Karpas-422 (cell line): ENCODE results near the gene CKS2. TPM values are rescaled to one million over a fixed set of nuclear protein-coding genes. Genes with fewer than 3 reads are reported as not detected.
"Not testable (repeated sequence)": the region's sequence is repeated elsewhere in the genome, so short reads cannot be mapped to it uniquely, and the experiment has no call there.

Experiments
- DNase-seq: peaks from one replicate; pipeline ENCODE4 v3.0.0-alpha.2; 2015
- H2AFZ ChIP-seq: fragments of 200-600 bp; sonication (generic); 2 replicates; pipeline ENCODE4 v1.6.1; 2014; ENCODE audit warnings: antibody characterized with exemption, low read length, mixed read lengths
- H3K27ac ChIP-seq: fragments of 200-600 bp; sonication (generic); 2 replicates; pipeline ENCODE4 v1.5.1; 2014; ENCODE audit warnings: mild to moderate bottlenecking, low read length, moderate library complexity
- H3K27me3 ChIP-seq: fragments of 200-600 bp; sonication (generic); 2 replicates; pipeline ENCODE4 v1.6.1; 2014; ENCODE audit warnings: low read length, mixed read lengths
- H3K36me3 ChIP-seq: fragments of 200-600 bp; sonication (generic); 2 replicates; pipeline ENCODE4 v1.6.1; 2014; ENCODE audit warnings: low read length, mixed read lengths; ENCODE audit not compliant: insufficient read depth
- H3K4me1 ChIP-seq: fragments of 200-600 bp; sonication (generic); 2 replicates; pipeline ENCODE4 v1.6.1; 2014; ENCODE audit warnings: mild to moderate bottlenecking, low read length, mixed read lengths
- H3K4me2 ChIP-seq: fragments of 200-600 bp; sonication (generic); 2 replicates; pipeline ENCODE4 v1.6.1; 2014; ENCODE audit warnings: low read length, low read depth, mild to moderate bottlenecking; ENCODE audit not compliant: poor library complexity, severe bottlenecking
- H3K4me3 ChIP-seq: fragments of 200-600 bp; sonication (generic); 2 replicates; pipeline ENCODE4 v1.5.1; 2014; ENCODE audit warnings: mild to moderate bottlenecking, antibody characterized with exemption, low read length, mixed read lengths
- H3K79me2 ChIP-seq: fragments of 200-600 bp; sonication (generic); 2 replicates; pipeline ENCODE4 v1.6.1; 2014; ENCODE audit warnings: mild to moderate bottlenecking, low read length, mixed read lengths
- H3K9ac ChIP-seq: fragments of 200-600 bp; sonication (generic); 2 replicates; pipeline ENCODE4 v1.6.0; 2014; ENCODE audit warnings: low read length
- H3K9me2 ChIP-seq: fragments of 200-600 bp; sonication (generic), shearing (Covaris generic); replicated peaks from 2 replicates; pipeline ENCODE4 v1.6.0; 2014; ENCODE audit warnings: mild to moderate bottlenecking, low read length, moderate library complexity; ENCODE audit not compliant: insufficient read depth
- H3K9me3 ChIP-seq: fragments of 300-700, 200-600 bp; sonication (generic); 2 replicates; pipeline ENCODE4 v1.6.1; 2014; ENCODE audit warnings: low read length, mixed read lengths
- H4K20me1 ChIP-seq: fragments of 200-600 bp; sonication (generic); 2 replicates; pipeline ENCODE4 v1.6.1; 2014; ENCODE audit warnings: mild to moderate bottlenecking, antibody characterized with exemption, low read length, low read depth; ENCODE audit not compliant: insufficient read depth
- total RNA-seq: library from RNA; depleted of rRNA; stranded (reverse); fragments of >200 nt; shearing (Covaris generic); gene quantifications from 2 replicates; pipeline ENCODE4 v1.2.3, GENCODE V29; 2014; ENCODE audit warnings: low replicate concordance; rRNA removed

The CKS2 gene
- 150 and 319 TPM in 2 replicates for total RNA-seq

DNA sequence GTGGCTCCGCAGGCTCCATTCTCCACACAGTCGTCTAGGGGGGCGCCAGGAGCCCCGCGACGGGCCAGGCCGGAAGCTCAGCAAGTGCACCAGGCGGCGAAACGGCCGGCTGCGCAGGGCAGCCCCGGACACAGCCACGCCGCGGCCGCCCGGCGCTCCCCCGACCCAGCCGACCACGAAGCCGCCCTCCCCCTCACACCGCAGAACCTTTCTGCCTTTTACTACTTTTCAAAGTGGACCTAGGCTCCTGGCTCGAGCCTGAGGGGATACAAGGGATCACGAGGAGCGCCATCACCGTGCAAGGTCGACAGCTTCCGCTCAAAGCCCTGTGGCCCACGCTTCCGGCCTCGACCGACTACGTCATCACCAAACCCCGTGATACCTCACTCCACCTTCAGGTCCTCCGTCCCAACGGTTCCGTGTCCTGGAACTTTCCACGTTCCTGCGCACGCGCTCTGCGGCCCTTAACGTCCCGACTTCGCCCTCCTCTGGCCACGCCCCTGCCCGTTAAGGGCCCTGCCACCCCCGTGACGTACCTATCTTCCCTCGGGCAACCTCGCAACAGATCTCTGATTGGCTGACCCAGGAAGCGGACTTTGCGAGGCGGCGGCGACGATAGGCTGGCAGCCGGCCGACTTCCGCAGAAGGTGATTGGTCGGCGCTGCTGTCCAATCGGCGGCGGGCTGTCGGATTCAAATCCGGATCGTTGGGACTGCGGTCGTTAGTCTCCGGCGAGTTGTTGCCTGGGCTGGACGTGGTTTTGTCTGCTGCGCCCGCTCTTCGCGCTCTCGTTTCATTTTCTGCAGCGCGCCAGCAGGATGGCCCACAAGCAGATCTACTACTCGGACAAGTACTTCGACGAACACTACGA is at the start of gene CKS2:
Gene CKS2 (plus strand): TSS at position 721 of the 871 bp plus-strand sequence. CDS start 98 bp downstream, at position 819.
- DNase-seq: peak; percentile 100
- H2AFZ ChIP-seq: no peak within 1 kb of the TSS
- peaks cover 63% of the 10 kb centered on the region for H3K36me3 ChIP-seq
- H3K79me2 ChIP-seq: peaks cover 87% of the 10 kb centered on the region
- H4K20me1 ChIP-seq: peaks cover 38% of the 10 kb centered on the region
- peaks cover 77% of the 10 kb centered on the region for H3K4me1 ChIP-seq
- H3K4me3 ChIP-seq: peak within 1 kb of the TSS; percentile 96
- H3K4me2 ChIP-seq: peak within 1 kb of the TSS; percentile 90
- no peaks in the 10 kb centered on the region for H3K27me3 ChIP-seq
- H3K9me3 ChIP-seq: no peaks in the 10 kb centered on the region
- H3K9me2 ChIP-seq: no peaks in the 10 kb centered on the region
- H3K27ac ChIP-seq: peak within 1 kb of the TSS; percentile 100
- peak within 1 kb of the TSS; percentile 93 for H3K9ac ChIP-seq

DNA sequence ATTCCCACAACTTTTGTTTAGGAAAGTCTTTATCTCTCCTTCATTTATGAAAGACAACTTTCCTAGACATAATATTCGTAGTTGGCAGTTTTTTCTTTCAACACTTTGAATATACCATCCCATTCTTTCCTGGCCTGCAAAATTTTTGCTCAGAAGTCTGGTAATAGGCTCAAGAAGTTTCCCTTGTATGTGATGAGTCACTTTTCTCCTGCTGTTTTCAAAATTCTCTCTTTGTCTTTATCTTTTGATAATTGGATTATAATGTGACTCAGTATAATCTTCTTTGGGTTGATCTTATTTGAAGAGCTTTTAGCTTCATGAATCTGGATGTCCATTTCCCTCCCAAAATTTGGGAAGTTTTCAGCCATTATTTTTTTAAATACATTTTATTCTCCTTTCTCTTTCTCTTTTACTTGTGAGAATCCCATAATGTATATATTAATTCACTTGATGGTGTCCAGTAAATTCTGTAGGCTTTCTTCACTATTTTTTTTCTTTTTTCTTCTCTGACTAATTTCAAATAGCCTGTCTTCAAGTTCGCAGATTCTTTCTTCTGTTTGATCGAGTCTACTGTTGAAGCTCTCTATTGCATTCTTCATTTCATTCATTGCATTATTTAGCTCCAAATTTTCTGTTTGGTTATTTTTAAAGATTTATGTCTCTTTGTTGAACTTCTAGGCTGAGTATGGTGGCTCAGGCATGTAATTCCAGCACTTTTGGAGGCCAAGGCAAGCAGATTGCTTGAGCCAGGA is 37.3 kb upstream of the CKS2 start:
- Histone ChIP-seq H3K27me3 (no peaks in the 10 kb centered on the region), H3K4me2 (no peak overlapping the region), H3K9me2 (no peaks in the 10 kb centered on the region), H3K9me3 (peaks cover 32% of the 10 kb centered on the region), H3K9ac (no peak overlapping the region), H3K4me1 (no peaks in the 10 kb centered on the region), H3K79me2 (no peaks in the 10 kb centered on the region), H3K4me3 (no peak overlapping the region), H3K27ac (no peak overlapping the region), H4K20me1 (no peaks in the 10 kb centered on the region), H2AFZ (no peak overlapping the region), H3K36me3 (0 out of 2 replicates have a peak, but pooled peaks cover 3% of the 10 kb centered on the region)
- no peak for DNase-seq

DNA sequence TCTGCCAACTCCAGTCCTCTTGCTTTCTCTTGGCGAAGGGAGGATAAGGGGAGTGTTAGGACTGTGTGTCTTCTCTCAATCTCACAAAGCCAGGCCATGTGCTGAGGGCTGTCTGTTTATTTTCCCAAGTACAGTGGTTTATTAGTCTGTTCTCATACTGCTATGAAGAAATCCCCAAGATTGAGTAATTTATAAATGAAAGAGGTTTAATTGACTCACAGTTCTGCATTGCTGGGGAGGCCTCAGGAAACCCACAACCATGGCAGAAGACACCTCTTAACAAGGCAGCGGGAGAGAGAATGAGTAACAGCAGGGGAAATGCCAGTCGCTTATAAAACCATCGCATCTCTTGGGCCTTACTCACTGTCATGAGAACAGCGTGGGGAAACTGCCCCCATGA is 36.2 kb upstream of the CKS2 start:
- DNase-seq: no peak
- Histone ChIP-seq H3K36me3 (0 out of 2 replicates have a peak, but pooled peaks cover 3% of the 10 kb centered on the region), H2AFZ (no peak overlapping the region), H3K4me1 (peaks cover 7% of the 10 kb centered on the region), H3K9me2 (no peaks in the 10 kb centered on the region), H3K79me2 (no peaks in the 10 kb centered on the region), H3K4me3 (no peak overlapping the region), H3K4me2 (no peak overlapping the region), H3K9ac (no peak overlapping the region), H4K20me1 (no peaks in the 10 kb centered on the region), H3K9me3 (peaks cover 32% of the 10 kb centered on the region), H3K27ac (no peak overlapping the region), H3K27me3 (no peaks in the 10 kb centered on the region)

DNA sequence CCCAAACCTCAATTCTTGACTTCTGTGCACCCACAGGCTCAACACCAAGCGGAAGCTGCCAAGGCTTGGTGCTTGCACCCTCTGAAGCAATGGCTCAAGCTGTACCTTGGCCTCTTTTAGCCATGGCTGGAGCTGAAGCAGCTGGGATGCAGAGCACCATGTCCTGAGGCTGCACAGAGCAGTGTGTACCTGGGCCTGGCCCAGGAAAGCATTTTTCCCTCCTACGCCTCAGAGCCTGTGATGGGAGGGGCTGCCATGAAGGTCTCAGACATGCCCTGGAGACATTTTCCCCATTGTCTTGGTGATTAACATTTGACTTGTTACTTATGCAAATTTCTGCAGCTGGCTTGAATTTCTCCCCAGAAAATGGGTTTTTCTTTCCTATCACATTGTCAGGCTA is 35.0 kb upstream of the CKS2 start:
- not testable (repeated sequence) for H3K4me1 ChIP-seq, H3K79me2 ChIP-seq, H3K9ac ChIP-seq, DNase-seq, H3K9me2 ChIP-seq, H3K27me3 ChIP-seq, H3K4me3 ChIP-seq, H3K27ac ChIP-seq, H3K4me2 ChIP-seq, H4K20me1 ChIP-seq, H2AFZ ChIP-seq, H3K36me3 ChIP-seq
- H3K9me3 ChIP-seq: peaks cover 32% of the 10 kb centered on the region

DNA sequence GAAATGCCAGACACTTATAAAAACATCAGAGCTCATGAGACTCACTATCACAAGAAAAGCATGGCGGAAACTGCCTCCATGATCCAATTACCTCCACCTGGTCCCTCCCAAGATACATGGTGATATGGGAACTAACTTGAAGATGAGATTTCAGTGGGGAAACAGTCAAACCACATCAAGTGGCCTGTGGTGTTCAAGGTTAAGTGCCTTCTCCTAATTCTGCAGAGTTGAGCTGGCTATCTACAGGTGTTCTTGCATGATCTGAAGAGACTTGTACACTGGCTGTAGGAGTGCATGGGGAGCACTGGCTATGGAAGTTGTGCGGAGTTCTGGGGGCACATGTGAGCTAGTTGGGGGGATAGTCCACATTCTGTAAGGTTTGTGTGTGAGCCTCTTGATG is 34.0 kb upstream of the CKS2 start:
- no peak overlapping the region for H3K4me3 ChIP-seq
- H3K9me2 ChIP-seq: no peaks in the 10 kb centered on the region
- peaks cover 32% of the 10 kb centered on the region for H3K9me3 ChIP-seq
- no peak overlapping the region for H3K4me2 ChIP-seq
- H3K79me2 ChIP-seq: no peaks in the 10 kb centered on the region
- H3K27ac ChIP-seq: no peak overlapping the region
- no peak overlapping the region for H3K9ac ChIP-seq
- H3K36me3 ChIP-seq: 0 out of 2 replicates have a peak, but pooled peaks cover 3% of the 10 kb centered on the region
- no peaks in the 10 kb centered on the region for H3K27me3 ChIP-seq
- peaks cover 9% of the 10 kb centered on the region for H3K4me1 ChIP-seq
- no peak overlapping the region for H2AFZ ChIP-seq
- no peak for DNase-seq
- H4K20me1 ChIP-seq: no peaks in the 10 kb centered on the region

DNA sequence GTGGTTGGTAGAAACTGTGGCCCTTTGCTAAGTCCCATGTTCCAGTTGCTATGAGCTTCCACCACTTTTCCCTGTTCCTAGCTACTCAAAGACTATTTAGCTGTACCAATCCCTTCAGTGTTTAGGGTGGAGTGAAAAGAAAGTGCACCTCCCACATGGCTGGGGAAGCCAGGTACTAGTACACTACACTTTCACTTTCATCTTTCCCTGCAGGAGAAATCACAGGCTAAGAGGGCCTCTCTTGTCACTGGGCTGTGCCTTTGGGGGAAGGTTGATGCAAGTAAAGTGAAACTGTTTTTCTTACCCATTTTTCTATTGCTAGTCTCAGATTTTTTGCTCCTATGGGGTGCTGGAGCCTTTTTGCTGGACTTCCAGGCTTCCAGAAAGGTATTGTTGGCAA is 33.5 kb upstream of the CKS2 start:
- Histone ChIP-seq H3K9ac (no peak overlapping the region), H3K27ac (no peak overlapping the region), H3K79me2 (no peaks in the 10 kb centered on the region), H2AFZ (no peak overlapping the region), H3K4me2 (no peak overlapping the region), H4K20me1 (no peaks in the 10 kb centered on the region), H3K9me3 (peaks cover 31% of the 10 kb centered on the region), H3K27me3 (no peaks in the 10 kb centered on the region), H3K4me3 (no peak overlapping the region), H3K9me2 (no peaks in the 10 kb centered on the region), H3K4me1 (peaks cover 9% of the 10 kb centered on the region), H3K36me3 (0 out of 2 replicates have a peak, but pooled peaks cover 3% of the 10 kb centered on the region)
- no peak for DNase-seq

DNA sequence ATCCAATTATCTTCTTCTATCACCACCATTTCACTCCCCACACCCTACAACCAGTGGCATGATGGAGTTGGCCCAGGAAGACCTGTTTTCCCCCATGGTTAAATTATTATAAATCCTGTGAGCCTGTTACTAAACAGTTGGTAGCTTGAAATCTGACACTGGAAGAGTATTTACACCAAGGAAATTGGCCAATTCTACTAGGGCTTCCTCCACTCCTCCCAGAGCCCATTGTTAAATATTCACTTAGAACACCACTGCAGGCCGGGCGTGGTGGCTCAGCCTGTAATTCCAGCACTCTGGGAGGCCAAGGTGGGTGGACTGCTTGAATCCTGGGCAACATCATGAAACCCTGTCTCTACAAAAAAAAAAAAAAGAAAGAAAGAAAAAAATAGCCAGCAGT is 32.4 kb upstream of the CKS2 start:
- Histone ChIP-seq H3K9me2 (no peaks in the 10 kb centered on the region), H3K4me3 (no peak overlapping the region), H3K9ac (no peak overlapping the region), H3K4me2 (no peak overlapping the region), H3K27ac (no peak overlapping the region), H3K27me3 (no peaks in the 10 kb centered on the region), H3K79me2 (no peaks in the 10 kb centered on the region), H3K36me3 (0 out of 2 replicates have a peak, but pooled peaks cover 3% of the 10 kb centered on the region), H4K20me1 (no peaks in the 10 kb centered on the region), H3K4me1 (peaks cover 9% of the 10 kb centered on the region), H3K9me3 (peaks cover 20% of the 10 kb centered on the region), H2AFZ (no peak overlapping the region)
- DNase-seq: no peak
